ENCODE measurements around the gene FXYD5.
"Not testable (repeated sequence)": the region's sequence is repeated elsewhere in the genome, so short reads cannot be mapped to it uniquely, and the experiment has no call there.

FXYD5 gene

GRCh38 chr19:35125749-35126623 is 28.5 kb upstream of the FXYD5 start:
- 95% methylated on average over 32 of the region's 35 CpGs for WGBS (ENCODE audit: insufficient coverage)
- no peak overlapping the region for H3K4me3 ChIP-seq (ENCODE audit: control insufficient read depth in 1 of 7, extremely low read depth in 1 of 7, insufficient read depth in 4 of 7, low read depth in 2 of 7, low read length in 6 of 7)
- ChIA-PET POLR2A (no interaction called here), CTCF (interaction anchor here (0.9 to 4.8 kb wide), 5 partner anchors 10 to 59 kb away, joined by 3 to 39 read pairs (median 9); partner anchors contain the start of gene LGI4)
- H3K4me1 ChIP-seq (ENCODE audit: control extremely low read depth in 1 of 4, control insufficient read depth in 4 of 4, insufficient read depth in 4 of 4, low read length in 3 of 4): peaks cover 0 to 29% (median 16%) of the 10 kb centered on the region in 4 experiments
- no peak overlapping the region for H3K27ac ChIP-seq (ENCODE audit: insufficient read depth in 1 of 2, low read depth in 1 of 2, low read length in 2 of 2, poor library complexity in 1 of 2, severe bottlenecking in 2 of 2)
- no peaks in the 10 kb centered on the region for H3K27me3 ChIP-seq (replicated peaks in 2 of 5; ENCODE audit: control insufficient read depth in 4 of 5, insufficient read depth in 5 of 5, low read length in 4 of 5)
- no peaks in the 10 kb centered on the region for H3K9me3 ChIP-seq (ENCODE audit: control extremely low read depth in 1 of 5, control insufficient read depth in 4 of 5, insufficient read depth in 2 of 5, low read depth in 1 of 5, low read length in 4 of 5)
- DNase-seq: no peak
- H3K36me3 ChIP-seq (ENCODE audit: control insufficient read depth in 4 of 4, insufficient read depth in 4 of 4, low read length in 3 of 4): no peaks in the 10 kb centered on the region

- POLR2A ChIA-PET: no interaction called here
- no peaks in the 10 kb centered on the region for H3K9me3 ChIP-seq (ENCODE audit: control extremely low read depth in 1 of 5, control insufficient read depth in 4 of 5, insufficient read depth in 2 of 5, low read depth in 1 of 5, low read length in 4 of 5)
- H3K36me3 ChIP-seq (ENCODE audit: control insufficient read depth in 4 of 4, insufficient read depth in 4 of 4, low read length in 3 of 4): no peaks in the 10 kb centered on the region
- CTCF ChIA-PET: interaction anchor here (0.9 to 2.2 kb wide), 3 partner anchors 10 to 36 kb away, joined by 3 to 9 read pairs (median 5); no protein-coding TSS in a partner anchor
- no peak overlapping the region for H3K4me3 ChIP-seq (ENCODE audit: control insufficient read depth in 1 of 7, extremely low read depth in 1 of 7, insufficient read depth in 4 of 7, low read depth in 2 of 7, low read length in 6 of 7)
- H3K27ac ChIP-seq (ENCODE audit: insufficient read depth in 1 of 2, low read depth in 1 of 2, low read length in 2 of 2, poor library complexity in 1 of 2, severe bottlenecking in 2 of 2): no peak overlapping the region
- no peaks in the 10 kb centered on the region for H3K27me3 ChIP-seq (replicated peaks in 2 of 5; ENCODE audit: control insufficient read depth in 4 of 5, insufficient read depth in 5 of 5, low read length in 4 of 5)
- peaks cover 0 to 24% (median 13%) of the 10 kb centered on the region in 4 experiments for H3K4me1 ChIP-seq (ENCODE audit: control extremely low read depth in 1 of 4, control insufficient read depth in 4 of 4, insufficient read depth in 4 of 4, low read length in 3 of 4)
- 99% methylated on average over 17 of the region's 20 CpGs for WGBS (ENCODE audit: insufficient coverage)
- DNase-seq: no peak
These were observed 27.9 kb upstream of the FXYD5 start for GRCh38 chr19:35126624-35126959.

DNA sequence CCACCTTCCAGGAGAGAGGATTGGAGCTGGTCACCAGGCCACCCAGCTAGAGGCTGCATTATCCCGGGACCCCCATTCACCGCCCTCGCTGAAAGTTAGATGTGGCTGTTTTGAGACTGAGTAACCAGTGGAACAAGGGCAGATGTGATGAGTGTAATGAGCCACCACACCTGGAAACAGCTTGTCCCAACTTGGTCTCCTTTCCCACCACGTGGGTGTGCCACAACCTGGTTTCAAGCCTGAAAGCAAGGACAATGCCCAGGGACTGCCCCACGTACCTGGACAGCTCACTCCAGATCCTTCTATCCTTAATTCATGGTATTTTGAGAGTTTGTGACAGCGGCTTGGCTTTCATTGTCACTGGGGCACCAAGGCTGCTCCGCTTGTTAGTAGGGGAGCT is 26.7 kb upstream of the FXYD5 start:
- no peak for DNase-seq
- no peaks in the 10 kb centered on the region for H3K27me3 ChIP-seq (replicated peaks in 2 of 5; ENCODE audit: control insufficient read depth in 4 of 5, insufficient read depth in 5 of 5, low read length in 4 of 5)
- ChIA-PET POLR2A (no interaction called here), CTCF (interaction anchor here (0.7 to 2.2 kb wide), 6 partner anchors 8 to 73 kb away, joined by 3 to 9 read pairs (median 4); partner anchors contain the start of gene FXYD3)
- 95% methylated on average over 4 of the region's 7 CpGs for WGBS (ENCODE audit: insufficient coverage)
- H3K36me3 ChIP-seq (ENCODE audit: control insufficient read depth in 4 of 4, insufficient read depth in 4 of 4, low read length in 3 of 4): no peaks in the 10 kb centered on the region
- no peak overlapping the region for H3K27ac ChIP-seq (ENCODE audit: insufficient read depth in 1 of 2, low read depth in 1 of 2, low read length in 2 of 2, poor library complexity in 1 of 2, severe bottlenecking in 2 of 2)
- no peak overlapping the region for H3K4me3 ChIP-seq (ENCODE audit: control insufficient read depth in 1 of 7, extremely low read depth in 1 of 7, insufficient read depth in 4 of 7, low read depth in 2 of 7, low read length in 6 of 7)
- H3K4me1 ChIP-seq (ENCODE audit: control extremely low read depth in 1 of 4, control insufficient read depth in 4 of 4, insufficient read depth in 4 of 4, low read length in 3 of 4): peaks cover 0 to 17% (median 10%) of the 10 kb centered on the region in 4 experiments
- H3K9me3 ChIP-seq (ENCODE audit: control extremely low read depth in 1 of 5, control insufficient read depth in 4 of 5, insufficient read depth in 2 of 5, low read depth in 1 of 5, low read length in 4 of 5): no peaks in the 10 kb centered on the region

- no peaks in the 10 kb centered on the region for H3K27me3 ChIP-seq (replicated peaks in 2 of 5; ENCODE audit: control insufficient read depth in 4 of 5, insufficient read depth in 5 of 5, low read length in 4 of 5)
- WGBS (ENCODE audit: insufficient coverage): 95% methylated on average over 6 of the region's 9 CpGs
- ChIA-PET CTCF (interaction anchor here (0.7 to 1.6 kb wide), 3 partner anchors 13 to 61 kb away, joined by 3 to 5 read pairs (median 5); partner anchors contain the start of gene FXYD3), POLR2A (no interaction called here)
- peaks cover 0 to 16% (median 10%) of the 10 kb centered on the region in 4 experiments for H3K4me1 ChIP-seq (ENCODE audit: control extremely low read depth in 1 of 4, control insufficient read depth in 4 of 4, insufficient read depth in 4 of 4, low read length in 3 of 4)
- H3K27ac ChIP-seq (ENCODE audit: insufficient read depth in 1 of 2, low read depth in 1 of 2, low read length in 2 of 2, poor library complexity in 1 of 2, severe bottlenecking in 2 of 2): no peak overlapping the region
- no peaks in the 10 kb centered on the region for H3K9me3 ChIP-seq (ENCODE audit: control extremely low read depth in 1 of 5, control insufficient read depth in 4 of 5, insufficient read depth in 2 of 5, low read depth in 1 of 5, low read length in 4 of 5)
- no peak for DNase-seq
- no peak overlapping the region for H3K4me3 ChIP-seq (ENCODE audit: control insufficient read depth in 1 of 7, extremely low read depth in 1 of 7, insufficient read depth in 4 of 7, low read depth in 2 of 7, low read length in 6 of 7)
- no peaks in the 10 kb centered on the region for H3K36me3 ChIP-seq (ENCODE audit: control insufficient read depth in 4 of 4, insufficient read depth in 4 of 4, low read length in 3 of 4)
These were observed 26.0 kb upstream of the FXYD5 start for GRCh38 chr19:35128398-35129057.

GRCh38 chr19:35129724-35130274 is 24.7 kb upstream of the FXYD5 start:
- H3K27ac ChIP-seq (ENCODE audit: insufficient read depth in 1 of 2, low read depth in 1 of 2, low read length in 2 of 2, poor library complexity in 1 of 2, severe bottlenecking in 2 of 2); H3K4me3 ChIP-seq (ENCODE audit: control insufficient read depth in 1 of 7, extremely low read depth in 1 of 7, insufficient read depth in 4 of 7, low read depth in 2 of 7, low read length in 6 of 7); POLR2A ChIA-PET; CTCF ChIA-PET; H3K9me3 ChIP-seq (ENCODE audit: control extremely low read depth in 1 of 5, control insufficient read depth in 4 of 5, insufficient read depth in 2 of 5, low read depth in 1 of 5, low read length in 4 of 5); DNase-seq; H3K27me3 ChIP-seq (replicated peaks in 2 of 5; ENCODE audit: control insufficient read depth in 4 of 5, insufficient read depth in 5 of 5, low read length in 4 of 5); H3K36me3 ChIP-seq (ENCODE audit: control insufficient read depth in 4 of 4, insufficient read depth in 4 of 4, low read length in 3 of 4); H3K4me1 ChIP-seq (ENCODE audit: control extremely low read depth in 1 of 4, control insufficient read depth in 4 of 4, insufficient read depth in 4 of 4, low read length in 3 of 4): not testable (repeated sequence)
- 76% methylated on average over 13 of the region's 14 CpGs for WGBS (ENCODE audit: insufficient coverage)

- no peak for DNase-seq
- POLR2A ChIA-PET: no interaction called here
- 94% methylated on average over 18 of the region's 31 CpGs for WGBS (ENCODE audit: insufficient coverage)
- Histone ChIP-seq H3K36me3 (ENCODE audit: control insufficient read depth in 4 of 4, insufficient read depth in 4 of 4, low read length in 3 of 4) (no peaks in the 10 kb centered on the region), H3K4me3 (ENCODE audit: control insufficient read depth in 1 of 7, extremely low read depth in 1 of 7, insufficient read depth in 4 of 7, low read depth in 2 of 7, low read length in 6 of 7) (no peak overlapping the region), H3K4me1 (ENCODE audit: control extremely low read depth in 1 of 4, control insufficient read depth in 4 of 4, insufficient read depth in 4 of 4, low read length in 3 of 4) (peaks cover 0 to 2% (median 0%) of the 10 kb centered on the region in 4 experiments), H3K9me3 (ENCODE audit: control extremely low read depth in 1 of 5, control insufficient read depth in 4 of 5, insufficient read depth in 2 of 5, low read depth in 1 of 5, low read length in 4 of 5) (no peaks in the 10 kb centered on the region), H3K27me3 (replicated peaks in 2 of 5; ENCODE audit: control insufficient read depth in 4 of 5, insufficient read depth in 5 of 5, low read length in 4 of 5) (no peaks in the 10 kb centered on the region), H3K27ac (ENCODE audit: insufficient read depth in 1 of 2, low read depth in 1 of 2, low read length in 2 of 2, poor library complexity in 1 of 2, severe bottlenecking in 2 of 2) (no peak overlapping the region)
- CTCF ChIA-PET: interaction anchor here (1.0 kb wide), 1 partner anchor 11 kb away, joined by 3 read pairs; no protein-coding TSS in a partner anchor
These were observed 23.5 kb upstream of the FXYD5 start for GRCh38 chr19:35130761-35131720.
